Pulmonary artery endothelial cell (primary cell): ENCODE measurements around the gene TBC1D25. TPM values are rescaled to one million over a fixed set of nuclear protein-coding genes. Genes with fewer than 3 reads are reported as not detected.

ENCODE experiments used
- DNase-seq: peaks from one replicate; pipeline ENCODE4 v3.0.0-alpha.2; 2011; ENCODE audit warnings: low read depth, low spot score
- total RNA-seq: library from RNA; depleted of rRNA; stranded (reverse); fragments of >200 nt; gene quantifications from 2 replicates; pipeline ENCODE4 v1.2.3, GENCODE V29; 2014

The TBC1D25 gene
- total RNA-seq, 1 donor from 2014 or later, result 6.9 TPM

- DNase-seq, result no peak
These were observed 59.1 kb downstream of the TBC1D25 start for GRCh38 chrX:48598614-48599013.

GRCh38 chrX:48599341-48599740 is 59.8 kb downstream of the TBC1D25 start:
- DNase-seq, result no peak

GRCh38 chrX:48600226-48600625 is 60.7 kb downstream of the TBC1D25 start:
- DNase-seq, result no peak

GRCh38 chrX:48601741-48602394 is 62.4 kb downstream of the TBC1D25 start:
- DNase-seq, result no peak

- no peak for DNase-seq
These were observed 65.2 kb downstream of the TBC1D25 start for GRCh38 chrX:48604701-48605100.

- no peak for DNase-seq
These were observed 66.6 kb downstream of the TBC1D25 start for GRCh38 chrX:48606091-48606490.

GRCh38 chrX:48611703-48612102 is 72.2 kb downstream of the TBC1D25 start:
- DNase-seq, result no peak

Other genes with a start within 250 kb of the TBC1D25 start
- gene SSX3, start 183.0 kb upstream of the TBC1D25 start, total RNA-seq, result not detected in 2 replicates
- not detected in 2 replicates for gene SSX4, start 156.2 kb upstream of the TBC1D25 start, total RNA-seq
- not detected in 2 replicates for gene SSX4B, start 127.8 kb upstream of the TBC1D25 start, total RNA-seq
- 54.8 and 88.9 TPM in 2 replicates for gene SLC38A5, start 69.5 kb upstream of the TBC1D25 start, total RNA-seq
- 60.7 and 65.4 TPM in 2 replicates for gene FTSJ1, start 63.5 kb upstream of the TBC1D25 start, total RNA-seq
- gene PORCN, start 30.7 kb upstream of the TBC1D25 start, total RNA-seq, result 5.5 and 10.8 TPM in 2 replicates
- gene EBP, start 17.9 kb upstream of the TBC1D25 start, total RNA-seq, result 137 and 142 TPM in 2 replicates
- 130 and 634 TPM in 2 replicates for gene RBM3, start 34.8 kb downstream of the TBC1D25 start, total RNA-seq
- gene WDR13, start 57.8 kb downstream of the TBC1D25 start, total RNA-seq, result 137 and 223 TPM in 2 replicates
- not detected in 2 replicates for gene WAS, start 144.1 kb downstream of the TBC1D25 start, total RNA-seq
- gene SUV39H1, start 157.0 kb downstream of the TBC1D25 start, total RNA-seq, result 8.0 and 12.2 TPM in 2 replicates
- not detected in 2 replicates for gene GLOD5, start 222.0 kb downstream of the TBC1D25 start, total RNA-seq
- not detected in 2 replicates for gene GATA1, start 246.9 kb downstream of the TBC1D25 start, total RNA-seq